ENCODE results near the gene TMEM51.

TMEM51 gene

GRCh38 chr1:15124362-15125100, 29.0 kb upstream of the TMEM51 start:
- no peak overlapping the region for H3K4me3 ChIP-seq (replicated peaks; ENCODE audit: insufficient read depth, low read length)
- no peaks in the 10 kb centered on the region for H3K27me3 ChIP-seq (ENCODE audit: insufficient read depth, poor library complexity, severe bottlenecking)
- TF ChIP-seq SPI1 (IDR thresholded peaks at IDR 0.05; ENCODE audit: borderline replicate concordance, low read depth) (no peak), REST (IDR thresholded peaks at IDR 0.05; ENCODE audit: insufficient replicate concordance, low read depth) (no peak), GABPA (IDR thresholded peaks at IDR 0.05; ENCODE audit: low read depth) (no peak), POLR2AphosphoS5 (IDR thresholded peaks at IDR 0.05; ENCODE audit: low read depth) (no peak)
- TF ChIP-seq, protein P1, sequence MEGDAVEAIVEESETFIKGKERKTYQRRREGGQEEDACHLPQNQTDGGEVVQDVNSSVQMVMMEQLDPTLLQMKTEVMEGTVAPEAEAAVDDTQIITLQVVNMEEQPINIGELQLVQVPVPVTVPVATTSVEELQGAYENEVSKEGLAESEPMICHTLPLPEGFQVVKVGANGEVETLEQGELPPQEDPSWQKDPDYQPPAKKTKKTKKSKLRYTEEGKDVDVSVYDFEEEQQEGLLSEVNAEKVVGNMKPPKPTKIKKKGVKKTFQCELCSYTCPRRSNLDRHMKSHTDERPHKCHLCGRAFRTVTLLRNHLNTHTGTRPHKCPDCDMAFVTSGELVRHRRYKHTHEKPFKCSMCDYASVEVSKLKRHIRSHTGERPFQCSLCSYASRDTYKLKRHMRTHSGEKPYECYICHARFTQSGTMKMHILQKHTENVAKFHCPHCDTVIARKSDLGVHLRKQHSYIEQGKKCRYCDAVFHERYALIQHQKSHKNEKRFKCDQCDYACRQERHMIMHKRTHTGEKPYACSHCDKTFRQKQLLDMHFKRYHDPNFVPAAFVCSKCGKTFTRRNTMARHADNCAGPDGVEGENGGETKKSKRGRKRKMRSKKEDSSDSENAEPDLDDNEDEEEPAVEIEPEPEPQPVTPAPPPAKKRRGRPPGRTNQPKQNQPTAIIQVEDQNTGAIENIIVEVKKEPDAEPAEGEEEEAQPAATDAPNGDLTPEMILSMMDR (IDR thresholded peaks at IDR 0.05; ENCODE audit: insufficient read depth, low read length): no peak
- DNase-seq (ENCODE audit: low read depth in 1 of 2, low spot score in 1 of 2): no peak
- no peak overlapping the region for H3K27ac ChIP-seq (replicated peaks)

DNA sequence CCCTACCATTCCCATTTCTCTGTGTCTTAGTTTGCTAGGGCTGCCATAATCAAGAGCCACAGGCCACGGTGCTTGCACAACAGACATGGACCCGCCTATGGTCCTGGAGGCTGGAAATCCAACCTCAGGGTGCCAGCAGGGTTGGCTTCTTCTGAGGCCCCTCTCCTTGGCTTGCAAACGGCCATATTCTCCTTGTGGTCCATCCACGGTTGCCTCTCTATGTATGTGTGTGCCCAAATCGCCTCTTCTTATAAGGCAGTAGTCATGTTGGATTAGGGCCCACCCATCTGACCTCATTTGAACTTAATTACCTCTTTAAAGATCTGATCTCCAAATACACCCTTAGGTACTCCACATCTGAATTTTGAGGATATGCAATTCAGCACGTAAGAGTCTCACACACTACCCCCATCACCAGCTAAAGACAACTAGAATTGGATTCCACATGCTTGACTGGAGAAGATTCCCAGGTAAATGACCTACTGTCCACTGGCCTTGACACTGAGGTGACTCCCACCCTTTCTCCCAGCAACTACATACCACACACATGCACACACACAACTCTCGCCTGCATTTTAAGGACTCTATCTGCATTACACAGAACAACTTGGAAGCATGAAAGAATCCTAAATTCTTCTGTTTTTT, 28.3 kb upstream of the TMEM51 start:
- no peaks in the 10 kb centered on the region for H3K27me3 ChIP-seq (ENCODE audit: insufficient read depth, poor library complexity, severe bottlenecking)
- TF ChIP-seq GABPA (IDR thresholded peaks at IDR 0.05; ENCODE audit: low read depth) (no peak), SPI1 (IDR thresholded peaks at IDR 0.05; ENCODE audit: borderline replicate concordance, low read depth) (no peak), REST (IDR thresholded peaks at IDR 0.05; ENCODE audit: insufficient replicate concordance, low read depth) (no peak)
- TF ChIP-seq, protein P1 (IDR thresholded peaks at IDR 0.05; ENCODE audit: insufficient read depth, low read length): no peak
- H3K4me3 ChIP-seq (replicated peaks; ENCODE audit: insufficient read depth, low read length): no peak overlapping the region
- H3K27ac ChIP-seq (replicated peaks): no peak overlapping the region
- DNase-seq (ENCODE audit: low read depth in 1 of 2, low spot score in 1 of 2): no peak

- Histone ChIP-seq H3K27me3 (ENCODE audit: insufficient read depth, poor library complexity, severe bottlenecking) (no peaks in the 10 kb centered on the region), H3K4me3 (replicated peaks; ENCODE audit: insufficient read depth, low read length) (no peak overlapping the region), H3K27ac (replicated peaks) (no peak overlapping the region)
- TF ChIP-seq REST (IDR thresholded peaks at IDR 0.05; ENCODE audit: insufficient replicate concordance, low read depth): no peak
- DNase-seq (ENCODE audit: low read depth in 1 of 2, low spot score in 1 of 2): no peak
These were observed 25.5 kb upstream of the TMEM51 start for GRCh38 chr1:15128077-15128476.
